HepG2 (cell line): Measurements from ENCODE around the gene TPM3. TPM values are rescaled to one million over a fixed set of nuclear protein-coding genes. Genes with fewer than 3 reads are reported as not detected.

Experiments
- ASH2L ChIP-seq: fragments of 300-600, 200-600 bp; sonication (generic); IDR thresholded peaks from 2 replicates; pipeline ENCODE4 v1.7.0; 2017; ENCODE audit warnings: low read depth, mild to moderate bottlenecking, moderate library complexity, mixed read lengths, low read length; ENCODE audit not compliant: insufficient read length
- DPF2 ChIP-seq: sonication (generic); formaldehyde crosslinking; IDR thresholded peaks from 2 replicates; pipeline ENCODE4 v1.4.0; 2020; ENCODE audit warnings: mild to moderate bottlenecking, low read depth, missing genetic modification reagents, borderline replicate concordance
- GATAD2A ChIP-seq: IDR thresholded peaks from 2 replicates; pipeline ENCODE4 v1.6.1; 2016
- MXD4 ChIP-seq: IDR thresholded peaks from 2 replicates; pipeline ENCODE4 v1.6.1; 2016; ENCODE audit warnings: mild to moderate bottlenecking, missing biosample characterization, missing genetic modification reagents
- NCOR1 ChIP-seq: fragments of 200-600 bp; sonication (generic); IDR thresholded peaks from 2 replicates; pipeline ENCODE4 v1.7.0; 2017; ENCODE audit warnings: antibody characterized with exemption, low read length, borderline replicate concordance
- NR2F2 ChIP-seq: IDR thresholded peaks from 2 replicates; pipeline ENCODE4 v1.6.1; 2012; ENCODE audit warnings: low read depth, inconsistent platforms, borderline replicate concordance
- RBM39 ChIP-seq: fragments of 200-400 bp; formaldehyde crosslinking; IDR thresholded peaks from one replicate; pipeline ENCODE4 v1.6.1; 2018; ENCODE audit warnings: antibody characterized with exemption, mild to moderate bottlenecking, low read depth, low read length; ENCODE audit not compliant: poor library complexity, severe bottlenecking
- SETDB1 ChIP-seq: sonication (generic); formaldehyde crosslinking; IDR thresholded peaks from 2 replicates; pipeline ENCODE4 v1.5.1; 2020; ENCODE audit warnings: missing genetic modification reagents, mild to moderate bottlenecking, borderline replicate concordance
- SOX5 ChIP-seq: IDR thresholded peaks from 2 replicates; pipeline ENCODE4 v1.6.1; 2016; ENCODE audit warnings: borderline replicate concordance
- TBX3 ChIP-seq: fragments of 450-650 bp; IDR thresholded peaks from 2 replicates; pipeline ENCODE4 v1.6.1; 2017; ENCODE audit warnings: antibody characterized with exemption, mild to moderate bottlenecking, inconsistent platforms, borderline replicate concordance
- TRIM24 ChIP-seq: sonication (generic); formaldehyde crosslinking; IDR thresholded peaks from 2 replicates; pipeline ENCODE4 v1.8.0; 2022; ENCODE audit warnings: mild to moderate bottlenecking, missing genetic modification reagents
- YEATS2 ChIP-seq: sonication (generic); formaldehyde crosslinking; IDR thresholded peaks from 2 replicates; pipeline ENCODE4 v1.4.0; 2020; ENCODE audit warnings: missing genetic modification reagents, borderline replicate concordance
- ZMYM4 ChIP-seq: sonication (generic); formaldehyde crosslinking; IDR thresholded peaks from 2 replicates; pipeline ENCODE4 v1.8.1; 2023; ENCODE audit warnings: mild to moderate bottlenecking, missing genetic modification reagents
- ZNF563 ChIP-seq: sonication (generic); formaldehyde crosslinking; IDR thresholded peaks from 2 replicates; pipeline ENCODE4 v1.8.0; 2022; ENCODE audit warnings: mild to moderate bottlenecking, moderate library complexity, missing genetic modification reagents
- ZNF724P ChIP-seq: sonication (generic); formaldehyde crosslinking; IDR thresholded peaks from 2 replicates; pipeline ENCODE4 v1.8.0; 2022; ENCODE audit warnings: missing genetic modification reagents, borderline replicate concordance
- polyA plus RNA-seq, 8 experiments: library from polyadenylated mRNA; depleted of rRNA in 3 of 8; stranded (reverse) in 7 of 8; unstranded in 1 of 8; fragments of >200 nt; fragmentation: Illumina TruSeq in 4 of 8; extraction: Trizol in 4 of 8; gene quantifications; 2 replicates each; pipeline versions ENCODE4 v1.2.1 to v1.2.3, GENCODE V29; 2011 to 2016; ENCODE audit warnings: low read depth in 4 of 8, missing spikeins in 1 of 8, mixed read lengths in 1 of 8; ENCODE audit not compliant: insufficient read depth in 1 of 8
- total RNA-seq, 5 experiments: library from RNA; depleted of rRNA; stranded (reverse); fragments of >200 nt; fragmentation: Illumina TruSeq; extraction: Trizol; gene quantifications; 2 replicates each; pipeline ENCODE4 v1.2.3, GENCODE V29; 2016; ENCODE audit warnings: low read depth in 1 of 5
- TF ChIP-seq, protein P1 (sequence below): sonication (generic); formaldehyde crosslinking; conservative IDR thresholded peaks from 2 replicates; pipeline ENCODE4 v1.4.0; 2020; ENCODE audit warnings: mild to moderate bottlenecking, missing genetic modification reagents, moderate library complexity
- TF ChIP-seq, protein P2 (sequence below): sonication (generic); IDR thresholded peaks from 2 replicates; pipeline ENCODE4 v1.6.1; 2016; ENCODE audit warnings: low read depth, borderline replicate concordance
- TF ChIP-seq, protein P3 (sequence below): sonication (generic); formaldehyde crosslinking; IDR thresholded peaks from 2 replicates; pipeline ENCODE4 v1.5.1; 2020; ENCODE audit warnings: mild to moderate bottlenecking, missing genetic modification reagents, borderline replicate concordance
- TF ChIP-seq, protein P4 (sequence below): sonication (generic); formaldehyde crosslinking; IDR thresholded peaks from 2 replicates; pipeline ENCODE4 v1.4.0; 2020; ENCODE audit warnings: missing genetic modification reagents

Gene TPM3
- total and polyA plus RNA-seq, 2 of the 13 experiments (the other 11 are each of a cell fraction or from before 2014, with no cell fraction given), result 160 to 307 TPM

DNA sequence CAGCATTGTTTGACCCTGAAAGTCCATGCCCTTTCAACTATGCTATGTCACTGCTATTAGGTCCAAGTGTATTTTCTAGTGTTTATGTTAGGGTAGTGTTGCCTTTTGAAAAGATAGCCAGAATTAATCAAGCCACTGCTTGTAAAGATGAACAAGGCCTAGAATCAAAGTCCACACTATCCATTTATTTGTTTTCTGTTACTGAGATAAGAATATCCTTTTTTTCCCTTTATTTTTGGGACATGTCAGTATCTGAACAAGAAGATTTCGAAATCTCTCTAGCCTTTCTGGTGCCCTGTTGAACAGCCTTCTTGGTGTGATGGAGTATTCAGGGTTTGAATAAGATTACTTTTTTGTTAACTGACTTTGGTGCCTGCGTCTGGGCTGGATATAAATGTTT lies 45.5 kb upstream of the TPM3 start (continued):
- TF ChIP-seq MXD4 (no peak), ZMYM4 (CRISPR knock-in tag) (no peak), NR2F2 (peak; percentile 83), RBM39 (no peak), YEATS2 (CRISPR knock-in tag) (no peak), NCOR1 (peak; percentile 89), DPF2 (CRISPR knock-in tag) (peak; percentile 69; the same call in 1 of the 2 replicates), TRIM24 (CRISPR knock-in tag) (no peak), SOX5 (CRISPR knock-in tag) (peak; percentile 84), SETDB1 (CRISPR knock-in tag) (no peak), ASH2L (peak; percentile 45), TBX3 (0 out of 2 replicates have a peak, but pooled peaks have one; percentile 14), ZNF563 (CRISPR knock-in tag) (no peak), ZNF724P (no peak), GATAD2A (CRISPR knock-in tag) (peak; percentile 86)
- TF ChIP-seq, protein P1, sequence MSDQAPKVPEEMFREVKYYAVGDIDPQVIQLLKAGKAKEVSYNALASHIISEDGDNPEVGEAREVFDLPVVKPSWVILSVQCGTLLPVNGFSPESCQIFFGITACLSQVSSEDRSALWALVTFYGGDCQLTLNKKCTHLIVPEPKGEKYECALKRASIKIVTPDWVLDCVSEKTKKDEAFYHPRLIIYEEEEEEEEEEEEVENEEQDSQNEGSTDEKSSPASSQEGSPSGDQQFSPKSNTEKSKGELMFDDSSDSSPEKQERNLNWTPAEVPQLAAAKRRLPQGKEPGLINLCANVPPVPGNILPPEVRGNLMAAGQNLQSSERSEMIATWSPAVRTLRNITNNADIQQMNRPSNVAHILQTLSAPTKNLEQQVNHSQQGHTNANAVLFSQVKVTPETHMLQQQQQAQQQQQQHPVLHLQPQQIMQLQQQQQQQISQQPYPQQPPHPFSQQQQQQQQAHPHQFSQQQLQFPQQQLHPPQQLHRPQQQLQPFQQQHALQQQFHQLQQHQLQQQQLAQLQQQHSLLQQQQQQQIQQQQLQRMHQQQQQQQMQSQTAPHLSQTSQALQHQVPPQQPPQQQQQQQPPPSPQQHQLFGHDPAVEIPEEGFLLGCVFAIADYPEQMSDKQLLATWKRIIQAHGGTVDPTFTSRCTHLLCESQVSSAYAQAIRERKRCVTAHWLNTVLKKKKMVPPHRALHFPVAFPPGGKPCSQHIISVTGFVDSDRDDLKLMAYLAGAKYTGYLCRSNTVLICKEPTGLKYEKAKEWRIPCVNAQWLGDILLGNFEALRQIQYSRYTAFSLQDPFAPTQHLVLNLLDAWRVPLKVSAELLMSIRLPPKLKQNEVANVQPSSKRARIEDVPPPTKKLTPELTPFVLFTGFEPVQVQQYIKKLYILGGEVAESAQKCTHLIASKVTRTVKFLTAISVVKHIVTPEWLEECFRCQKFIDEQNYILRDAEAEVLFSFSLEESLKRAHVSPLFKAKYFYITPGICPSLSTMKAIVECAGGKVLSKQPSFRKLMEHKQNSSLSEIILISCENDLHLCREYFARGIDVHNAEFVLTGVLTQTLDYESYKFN (CRISPR knock-in tag), result peak; percentile 96
- TF ChIP-seq, protein P2, sequence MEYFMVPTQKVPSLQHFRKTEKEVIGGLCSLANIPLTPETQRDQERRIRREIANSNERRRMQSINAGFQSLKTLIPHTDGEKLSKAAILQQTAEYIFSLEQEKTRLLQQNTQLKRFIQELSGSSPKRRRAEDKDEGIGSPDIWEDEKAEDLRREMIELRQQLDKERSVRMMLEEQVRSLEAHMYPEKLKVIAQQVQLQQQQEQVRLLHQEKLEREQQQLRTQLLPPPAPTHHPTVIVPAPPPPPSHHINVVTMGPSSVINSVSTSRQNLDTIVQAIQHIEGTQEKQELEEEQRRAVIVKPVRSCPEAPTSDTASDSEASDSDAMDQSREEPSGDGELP, result 0 out of 2 replicates have a peak, but pooled peaks have one; percentile 4
- TF ChIP-seq, protein P3, sequence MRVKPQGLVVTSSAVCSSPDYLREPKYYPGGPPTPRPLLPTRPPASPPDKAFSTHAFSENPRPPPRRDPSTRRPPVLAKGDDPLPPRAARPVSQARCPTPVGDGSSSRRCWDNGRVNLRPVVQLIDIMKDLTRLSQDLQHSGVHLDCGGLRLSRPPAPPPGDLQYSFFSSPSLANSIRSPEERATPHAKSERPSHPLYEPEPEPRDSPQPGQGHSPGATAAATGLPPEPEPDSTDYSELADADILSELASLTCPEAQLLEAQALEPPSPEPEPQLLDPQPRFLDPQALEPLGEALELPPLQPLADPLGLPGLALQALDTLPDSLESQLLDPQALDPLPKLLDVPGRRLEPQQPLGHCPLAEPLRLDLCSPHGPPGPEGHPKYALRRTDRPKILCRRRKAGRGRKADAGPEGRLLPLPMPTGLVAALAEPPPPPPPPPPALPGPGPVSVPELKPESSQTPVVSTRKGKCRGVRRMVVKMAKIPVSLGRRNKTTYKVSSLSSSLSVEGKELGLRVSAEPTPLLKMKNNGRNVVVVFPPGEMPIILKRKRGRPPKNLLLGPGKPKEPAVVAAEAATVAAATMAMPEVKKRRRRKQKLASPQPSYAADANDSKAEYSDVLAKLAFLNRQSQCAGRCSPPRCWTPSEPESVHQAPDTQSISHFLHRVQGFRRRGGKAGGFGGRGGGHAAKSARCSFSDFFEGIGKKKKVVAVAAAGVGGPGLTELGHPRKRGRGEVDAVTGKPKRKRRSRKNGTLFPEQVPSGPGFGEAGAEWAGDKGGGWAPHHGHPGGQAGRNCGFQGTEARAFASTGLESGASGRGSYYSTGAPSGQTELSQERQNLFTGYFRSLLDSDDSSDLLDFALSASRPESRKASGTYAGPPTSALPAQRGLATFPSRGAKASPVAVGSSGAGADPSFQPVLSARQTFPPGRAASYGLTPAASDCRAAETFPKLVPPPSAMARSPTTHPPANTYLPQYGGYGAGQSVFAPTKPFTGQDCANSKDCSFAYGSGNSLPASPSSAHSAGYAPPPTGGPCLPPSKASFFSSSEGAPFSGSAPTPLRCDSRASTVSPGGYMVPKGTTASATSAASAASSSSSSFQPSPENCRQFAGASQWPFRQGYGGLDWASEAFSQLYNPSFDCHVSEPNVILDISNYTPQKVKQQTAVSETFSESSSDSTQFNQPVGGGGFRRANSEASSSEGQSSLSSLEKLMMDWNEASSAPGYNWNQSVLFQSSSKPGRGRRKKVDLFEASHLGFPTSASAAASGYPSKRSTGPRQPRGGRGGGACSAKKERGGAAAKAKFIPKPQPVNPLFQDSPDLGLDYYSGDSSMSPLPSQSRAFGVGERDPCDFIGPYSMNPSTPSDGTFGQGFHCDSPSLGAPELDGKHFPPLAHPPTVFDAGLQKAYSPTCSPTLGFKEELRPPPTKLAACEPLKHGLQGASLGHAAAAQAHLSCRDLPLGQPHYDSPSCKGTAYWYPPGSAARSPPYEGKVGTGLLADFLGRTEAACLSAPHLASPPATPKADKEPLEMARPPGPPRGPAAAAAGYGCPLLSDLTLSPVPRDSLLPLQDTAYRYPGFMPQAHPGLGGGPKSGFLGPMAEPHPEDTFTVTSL, result peak; percentile 90; the same call in 1 of the 2 replicates
- TF ChIP-seq, protein P4, sequence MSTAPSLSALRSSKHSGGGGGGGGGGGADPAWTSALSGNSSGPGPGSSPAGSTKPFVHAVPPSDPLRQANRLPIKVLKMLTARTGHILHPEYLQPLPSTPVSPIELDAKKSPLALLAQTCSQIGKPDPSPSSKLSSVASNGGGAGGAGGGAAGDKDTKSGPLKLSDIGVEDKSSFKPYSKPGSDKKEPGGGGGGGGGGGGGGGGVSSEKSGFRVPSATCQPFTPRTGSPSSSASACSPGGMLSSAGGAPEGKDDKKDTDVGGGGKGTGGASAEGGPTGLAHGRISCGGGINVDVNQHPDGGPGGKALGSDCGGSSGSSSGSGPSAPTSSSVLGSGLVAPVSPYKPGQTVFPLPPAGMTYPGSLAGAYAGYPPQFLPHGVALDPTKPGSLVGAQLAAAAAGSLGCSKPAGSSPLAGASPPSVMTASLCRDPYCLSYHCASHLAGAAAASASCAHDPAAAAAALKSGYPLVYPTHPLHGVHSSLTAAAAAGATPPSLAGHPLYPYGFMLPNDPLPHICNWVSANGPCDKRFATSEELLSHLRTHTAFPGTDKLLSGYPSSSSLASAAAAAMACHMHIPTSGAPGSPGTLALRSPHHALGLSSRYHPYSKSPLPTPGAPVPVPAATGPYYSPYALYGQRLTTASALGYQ (CRISPR knock-in tag), result peak; percentile 80
